NCI-H460 (cell line): Measurements from ENCODE around the gene MARCHF6. TPM values are rescaled to one million over a fixed set of nuclear protein-coding genes. Genes with fewer than 3 reads are reported as not detected.
"Not testable (repeated sequence)": the region's sequence is repeated elsewhere in the genome, so short reads cannot be mapped to it uniquely, and the experiment has no call there.

Source experiments
- DNase-seq: peaks from one replicate; pipeline ENCODE4 v3.0.0-alpha.2; 2016; ENCODE audit warnings: low read depth; ENCODE audit errors: extremely low read depth
- total RNA-seq: library from RNA; depleted of rRNA; stranded (reverse); fragments of >200 nt; shearing (Covaris generic); gene quantifications from 2 replicates; pipeline ENCODE4 v1.2.3, GENCODE V29; 2014

MARCHF6 gene
- total RNA-seq, 1 experiment from 2014 or later: 39.5 TPM

DNA sequence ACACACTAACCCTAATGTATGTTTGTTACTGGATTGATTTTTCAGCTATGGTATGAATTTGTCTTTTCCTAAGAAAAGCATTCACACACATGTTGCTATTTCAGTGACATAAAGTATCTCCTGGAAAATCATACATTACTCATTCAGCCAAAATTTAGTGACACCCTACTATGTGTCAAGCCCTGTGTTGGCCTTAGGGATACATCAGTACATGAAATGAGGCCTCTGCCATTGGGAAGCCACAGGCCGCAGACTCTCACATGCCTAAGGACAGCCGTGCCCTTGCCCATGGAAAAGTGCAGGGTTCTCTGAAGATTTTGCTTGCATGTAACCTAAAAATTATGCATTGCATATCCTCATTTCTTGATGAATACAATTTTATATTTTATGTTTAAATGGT lies 5.2 kb upstream of the MARCHF6 start:
- no peak for DNase-seq

DNA sequence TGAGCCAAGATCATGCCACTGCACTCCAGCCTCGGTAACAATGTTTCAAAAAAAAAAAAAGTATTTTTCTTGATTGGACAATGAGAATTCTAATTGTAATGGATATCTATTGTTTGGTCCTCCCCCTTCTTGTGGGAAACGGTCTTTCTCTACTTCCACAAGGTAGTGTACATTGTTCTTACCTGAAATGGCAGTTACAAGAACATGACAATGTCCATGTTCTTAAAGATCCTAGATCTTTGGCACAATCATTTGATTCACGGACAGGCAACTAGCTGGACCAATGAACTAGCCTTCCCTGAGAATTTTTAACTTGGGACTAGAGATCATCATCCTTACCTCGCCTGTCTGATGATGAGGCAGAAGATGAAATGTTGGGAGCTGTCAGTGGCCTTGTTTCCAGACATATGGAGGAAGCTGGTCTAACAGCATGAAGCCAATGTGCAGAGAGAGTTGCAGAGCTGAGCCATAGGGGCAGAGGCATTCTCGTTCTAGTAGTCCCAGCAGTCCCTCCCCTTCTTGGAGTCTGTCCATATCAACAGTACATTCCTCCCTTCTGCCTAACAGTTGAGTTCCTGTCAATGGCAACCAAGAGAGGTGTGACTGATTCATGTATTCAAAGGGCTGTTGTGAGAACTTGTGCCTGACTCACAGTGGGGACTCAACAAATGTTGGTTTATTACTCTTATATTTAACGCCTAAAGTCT lies 2.1 kb upstream of the MARCHF6 start:
- no peak for DNase-seq

DNA sequence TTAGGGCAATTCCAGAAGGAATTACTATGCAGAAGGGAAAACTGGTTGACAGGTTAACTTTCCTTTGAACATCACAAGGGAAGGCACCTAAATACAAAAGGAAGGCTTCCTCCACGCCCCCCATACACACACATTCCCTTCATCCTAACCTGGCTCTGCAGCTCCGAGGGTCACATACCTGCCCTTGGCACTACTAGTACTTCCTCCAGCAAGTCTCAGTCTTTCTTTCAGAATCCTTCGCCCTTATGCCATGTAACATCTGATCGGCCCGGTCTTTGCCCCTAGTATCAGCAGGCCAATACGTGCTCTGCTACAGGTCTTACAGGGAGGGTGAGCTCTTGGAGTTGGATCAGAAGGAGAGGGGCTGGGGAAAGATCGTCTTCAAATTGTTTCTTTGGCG lies 1.6 kb upstream of the MARCHF6 start:
- no peak for DNase-seq

DNA sequence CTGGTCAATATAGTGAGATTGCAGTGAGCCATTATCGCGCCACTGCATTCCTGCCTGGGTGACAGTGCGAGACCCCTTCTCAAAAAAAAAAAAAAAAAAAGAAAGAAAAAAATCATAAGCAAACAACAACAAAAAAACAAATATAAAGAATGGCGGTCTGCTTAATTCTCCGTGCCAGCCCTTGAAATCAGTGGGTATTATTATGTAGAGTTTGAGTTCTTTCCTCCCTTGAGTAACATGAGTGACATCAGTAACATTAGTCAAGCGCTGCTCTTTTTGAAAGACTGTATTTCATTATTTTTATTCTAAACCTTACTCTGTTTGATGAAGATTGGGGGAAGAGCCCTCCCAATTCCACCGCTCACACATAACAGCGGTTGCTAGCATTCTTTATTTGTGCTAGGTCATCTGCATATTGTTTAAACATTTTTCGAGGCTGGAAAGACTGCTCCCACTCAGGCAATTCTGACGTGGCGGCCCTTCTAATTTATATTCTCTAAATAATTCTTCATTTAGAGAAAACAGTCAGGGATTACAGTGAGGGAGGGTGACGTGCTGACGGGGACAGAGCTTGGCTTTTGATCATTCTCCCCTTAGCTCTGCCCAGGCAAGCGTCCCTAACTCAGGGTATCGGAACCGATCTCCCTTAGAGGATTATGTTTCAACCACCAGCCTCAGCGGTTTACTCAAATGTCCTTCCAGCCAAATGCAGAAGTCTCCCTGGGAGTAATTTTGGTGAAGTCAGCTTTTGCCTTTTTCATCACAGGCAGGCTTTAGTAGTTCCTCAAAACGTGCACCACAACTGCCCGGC lies 860 bp upstream of the MARCHF6 start:
- DNase-seq: no peak

DNA sequence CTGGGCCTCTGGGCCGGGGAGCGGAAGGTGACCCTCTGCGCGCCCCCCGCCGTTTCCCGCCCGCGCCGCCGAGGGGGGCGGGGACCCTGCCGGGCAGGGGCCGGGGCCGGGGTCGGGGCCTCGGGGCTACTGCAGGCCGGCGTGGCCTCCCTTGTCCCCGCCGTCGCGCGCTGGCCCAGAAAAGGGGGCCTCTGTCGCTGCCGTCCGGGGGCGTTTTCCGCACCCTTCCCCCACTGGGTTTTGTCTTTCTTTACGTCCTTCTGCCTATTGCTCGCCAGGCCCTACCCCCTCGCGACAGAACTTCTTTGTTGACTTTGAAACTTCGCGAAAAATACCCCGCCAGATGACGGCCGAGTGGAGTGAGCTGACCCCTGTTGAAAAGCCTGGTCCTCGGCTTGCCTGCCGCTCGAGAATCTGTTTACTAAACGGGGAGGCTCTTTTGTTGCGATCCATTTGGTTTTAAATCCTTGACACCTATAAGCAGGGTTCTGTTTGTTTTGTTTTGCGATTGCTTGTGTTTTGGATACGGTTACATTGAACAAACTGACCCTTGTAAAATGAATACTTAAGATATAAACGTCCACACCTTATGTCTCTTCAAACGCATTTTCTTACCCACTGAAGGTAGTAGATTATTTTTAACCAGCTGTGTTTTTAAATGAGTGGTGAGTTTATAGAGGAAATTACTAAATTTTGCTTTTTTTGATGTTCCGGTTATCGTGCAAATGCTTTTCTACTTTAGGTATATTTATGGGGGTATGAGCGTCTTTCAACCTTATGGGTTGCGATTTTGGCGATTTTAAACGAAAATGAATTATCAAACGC lies 765 bp downstream of the MARCHF6 start:
- DNase-seq: no peak

DNA sequence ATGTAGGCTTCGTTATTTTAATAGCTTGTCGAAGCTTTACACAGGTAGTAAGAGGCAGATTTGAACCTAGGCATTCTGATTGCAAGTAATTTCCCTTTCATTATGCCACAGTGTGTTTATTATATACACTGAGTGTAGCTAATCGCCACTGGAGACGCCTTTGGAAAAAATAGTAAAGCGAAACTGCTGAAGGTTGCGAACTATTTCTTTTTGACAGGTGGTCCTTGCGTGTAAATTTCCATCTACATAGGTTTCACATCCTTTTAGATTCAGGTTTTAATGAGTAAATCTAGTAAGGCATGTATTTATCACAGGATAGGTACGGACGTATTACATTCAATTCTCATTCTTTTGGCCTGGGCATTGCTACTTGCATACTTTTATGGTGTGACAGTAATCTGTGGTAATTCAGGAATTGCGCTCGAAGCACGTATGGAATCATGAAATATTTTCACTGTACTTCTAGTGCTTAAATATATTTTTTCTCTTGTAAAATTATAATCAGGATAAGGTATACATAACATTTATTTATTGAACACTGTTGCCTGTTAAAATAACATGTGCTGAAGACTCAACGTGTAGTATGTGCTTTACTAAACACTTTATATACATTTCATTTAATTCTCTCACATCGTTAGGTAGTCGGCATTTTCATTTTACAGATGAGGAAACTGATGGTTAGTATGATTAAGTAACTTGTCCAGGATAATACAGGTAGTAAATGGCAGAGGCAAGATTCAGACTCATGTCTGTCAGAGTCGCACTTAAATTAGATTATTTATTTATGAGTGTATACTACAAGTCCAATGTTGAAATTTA lies 1.8 kb downstream of the MARCHF6 start:
- no peak for DNase-seq

DNA sequence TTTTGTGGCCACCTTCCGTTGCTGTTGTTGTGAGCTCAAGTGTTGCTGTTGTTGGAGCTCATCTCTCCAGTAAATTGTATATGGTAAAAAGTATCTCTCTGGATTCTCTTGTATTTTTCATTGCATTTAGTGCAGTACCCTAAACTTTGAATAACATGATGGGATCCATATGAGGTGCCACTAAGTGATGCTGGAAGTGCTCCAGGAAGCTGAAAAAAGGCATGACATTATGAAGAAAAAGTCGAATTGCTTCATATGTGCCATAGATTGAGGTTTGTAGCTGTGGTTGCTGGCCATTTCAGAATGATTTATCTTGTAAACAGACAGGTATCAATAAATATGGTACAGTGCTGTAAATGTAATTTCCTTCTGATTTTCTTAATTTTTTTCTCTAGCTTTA lies 5.5 kb downstream of the MARCHF6 start:
- DNase-seq: no peak

DNA sequence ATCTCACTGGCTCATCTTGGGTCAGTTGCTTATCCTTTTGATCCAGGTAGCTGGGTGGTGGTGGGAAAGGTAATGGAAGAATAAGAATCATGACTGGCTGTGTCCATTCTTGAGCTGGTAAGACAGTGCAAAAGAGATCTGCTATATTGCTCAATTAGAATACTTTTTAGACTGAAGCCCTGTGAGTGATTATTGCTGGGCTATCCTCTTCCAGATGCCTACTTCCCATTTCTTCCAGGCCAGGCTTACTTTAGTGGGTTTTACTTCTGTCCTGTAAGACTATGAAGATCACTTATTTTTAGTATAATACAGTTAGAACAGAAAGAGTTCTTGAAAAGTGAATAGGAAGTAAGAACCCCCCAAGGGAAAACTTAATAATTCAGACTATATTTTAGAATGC lies 7.2 kb downstream of the MARCHF6 start:
- no peak for DNase-seq

DNA sequence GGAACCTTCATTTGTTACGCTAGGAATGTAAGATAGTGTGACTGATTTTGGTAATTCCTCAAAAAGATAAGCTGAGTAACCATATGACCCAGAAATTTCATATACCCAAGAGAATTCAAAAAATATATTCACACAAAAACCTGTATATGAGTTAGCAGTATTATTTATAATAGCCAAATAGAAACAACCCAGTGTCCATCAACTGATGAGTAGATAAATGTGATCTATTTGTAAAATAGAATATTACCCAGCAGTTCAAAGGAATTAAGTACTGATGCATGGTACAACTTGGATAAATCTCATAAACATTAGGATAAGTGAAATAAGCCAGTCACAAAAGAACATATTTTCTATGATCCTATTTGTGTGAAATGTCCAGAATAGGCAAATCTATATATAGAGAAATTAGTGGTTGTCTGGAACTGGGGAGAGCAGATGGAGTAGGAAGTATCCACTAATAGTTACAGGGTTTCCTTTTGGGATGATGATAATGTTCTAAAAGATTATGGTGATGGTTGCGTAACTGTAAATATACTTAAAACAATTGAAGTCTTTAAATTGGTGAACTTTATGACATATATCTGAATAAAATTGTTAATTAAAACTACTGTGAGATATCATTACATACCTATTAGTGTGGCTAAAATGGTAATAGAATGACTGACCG lies 10.2 kb downstream of the MARCHF6 start:
- no peak for DNase-seq

DNA sequence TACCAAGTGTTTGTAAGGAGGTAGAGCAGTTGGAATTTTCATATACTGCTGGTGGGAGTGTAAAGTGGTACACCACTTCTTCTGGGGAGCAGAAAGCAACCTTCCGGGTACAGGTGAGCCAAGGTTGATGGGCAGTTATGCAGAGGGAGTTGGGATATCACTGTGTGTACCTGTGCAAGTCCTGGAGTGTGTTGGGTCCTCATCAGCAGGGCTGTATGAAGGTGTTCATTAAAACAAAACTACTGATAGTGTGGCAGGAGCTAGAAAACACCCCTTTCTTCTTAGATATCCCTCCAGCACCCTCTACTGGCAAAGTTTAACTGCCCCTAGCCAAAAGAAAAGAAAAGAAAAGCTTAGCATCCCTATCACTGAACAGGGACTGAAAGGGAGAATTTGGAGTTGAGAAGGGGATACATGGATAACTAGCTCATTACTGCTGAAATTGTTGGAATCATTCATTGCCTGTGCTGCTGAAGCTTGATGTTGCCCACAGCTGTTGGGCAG lies 10.7 kb downstream of the MARCHF6 start:
- DNase-seq: no peak

DNA sequence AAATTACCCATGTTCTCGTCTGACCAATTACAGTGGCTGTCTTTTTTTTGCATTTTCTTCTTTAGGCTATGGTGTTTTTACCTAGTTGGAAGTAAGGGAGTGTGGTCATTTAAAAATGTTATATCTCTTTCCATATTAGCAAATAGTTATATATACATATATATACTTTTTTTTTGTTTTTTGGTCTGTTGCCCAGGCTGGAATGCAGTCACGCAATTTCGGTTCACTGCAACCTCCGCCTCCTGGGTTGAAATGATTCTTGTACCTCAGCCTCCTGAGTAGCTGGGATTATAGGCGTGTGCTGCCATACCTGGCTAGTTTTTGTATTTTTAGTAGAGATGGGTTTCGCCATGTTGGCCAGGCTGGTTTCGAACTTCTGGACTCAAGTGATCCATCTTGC lies 12.3 kb downstream of the MARCHF6 start:
- DNase-seq: no peak

DNA sequence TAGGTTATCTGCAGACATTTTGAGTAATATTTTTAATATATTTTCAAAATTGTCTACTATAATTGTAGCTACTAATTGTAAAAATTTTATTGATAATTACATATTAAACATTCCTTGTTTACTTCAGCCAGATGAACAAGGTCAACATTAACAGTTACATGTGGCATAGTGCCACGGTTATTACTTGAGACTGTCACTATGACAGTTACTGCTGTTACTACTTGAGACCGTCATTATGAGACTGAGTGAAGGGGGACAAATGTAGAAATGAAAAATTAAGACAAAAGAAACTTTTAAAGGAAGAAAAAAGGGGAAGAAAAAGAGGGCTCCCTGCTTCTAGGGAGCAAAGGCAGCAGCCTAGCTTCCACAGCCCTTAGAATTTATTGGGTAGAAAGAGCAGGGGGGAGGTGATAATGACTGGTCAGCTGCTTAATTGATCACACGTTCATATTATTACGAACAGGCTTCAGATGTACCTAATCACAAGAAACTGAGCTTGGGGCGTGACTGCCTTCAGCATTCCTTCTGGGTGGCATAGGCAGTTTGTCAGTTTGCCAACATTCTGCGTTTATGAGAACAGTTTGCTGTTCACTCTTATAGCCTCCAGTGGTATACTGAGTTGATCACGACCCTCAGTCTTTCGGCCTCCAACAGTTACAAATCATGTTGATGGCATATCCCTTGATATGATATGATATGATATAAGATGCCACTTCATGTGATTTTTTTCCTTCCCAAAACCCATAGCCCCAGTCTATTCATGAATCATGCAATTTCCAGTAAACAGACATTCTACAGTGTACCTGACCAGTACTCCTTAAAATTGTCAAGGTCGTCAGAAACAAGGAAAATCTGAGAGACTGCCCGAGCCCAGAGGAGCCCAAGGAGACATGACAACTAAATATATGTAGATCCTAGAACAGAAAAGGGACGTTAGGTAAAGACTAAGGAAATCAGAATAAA lies 13.1 kb downstream of the MARCHF6 start:
- DNase-seq: no peak

DNA sequence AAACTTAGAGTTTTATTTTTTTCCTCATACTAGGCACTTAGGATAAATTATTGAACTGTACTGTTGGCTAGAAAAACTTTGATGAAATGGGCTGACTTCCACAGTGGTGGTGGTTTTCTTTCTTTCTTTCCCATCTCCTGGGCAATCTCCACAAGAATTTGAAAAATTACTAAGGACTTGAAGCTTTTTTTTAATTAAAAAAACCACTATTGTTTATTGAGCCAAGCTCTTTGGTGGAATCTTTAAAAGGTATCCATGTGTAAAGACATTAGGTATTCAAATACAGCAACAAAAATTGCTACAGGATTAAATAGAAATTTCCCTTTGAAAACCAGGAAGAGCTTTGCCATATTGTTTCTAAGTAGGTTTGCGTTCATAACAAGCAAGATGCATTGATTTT lies 14.1 kb downstream of the MARCHF6 start:
- DNase-seq: no peak

DNA sequence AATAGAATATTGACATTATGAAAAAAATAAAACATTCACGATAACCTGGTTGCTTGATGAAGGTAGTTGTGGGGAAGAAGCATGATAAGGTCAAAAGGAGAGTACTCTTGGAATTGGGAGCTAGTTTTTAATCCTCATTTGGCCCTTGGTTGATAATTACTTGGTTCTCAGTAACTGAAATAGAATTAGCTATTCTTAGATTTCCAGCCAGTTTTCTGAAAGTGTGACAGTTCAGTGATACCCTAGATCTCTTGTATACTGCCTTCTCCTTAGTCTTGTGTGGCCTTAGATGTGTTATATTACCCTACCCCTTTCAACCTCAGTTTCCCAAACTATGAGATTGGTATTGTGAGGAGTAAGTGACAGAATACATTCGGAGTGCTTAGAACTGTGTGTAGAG lies 17.4 kb downstream of the MARCHF6 start:
- no peak for DNase-seq

DNA sequence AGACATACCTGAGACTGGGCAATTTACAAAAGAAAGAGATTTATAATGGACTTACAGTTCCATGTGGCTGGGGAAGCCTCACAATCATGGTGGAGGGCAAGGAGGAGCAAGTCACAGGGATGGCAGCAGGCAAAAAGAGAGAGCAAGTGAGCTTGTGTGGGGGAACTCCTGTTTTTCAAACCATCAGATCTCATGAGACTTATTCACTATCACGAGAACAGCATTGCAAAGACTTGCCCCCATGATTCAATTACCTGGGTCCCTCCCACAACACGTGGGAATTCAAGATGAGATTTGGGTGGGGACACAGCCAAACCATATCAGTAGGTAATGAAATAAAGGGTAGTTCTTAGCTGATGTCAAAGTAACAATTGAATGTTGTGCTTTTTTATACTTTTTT lies 17.9 kb downstream of the MARCHF6 start:
- DNase-seq: not testable (repeated sequence)

DNA sequence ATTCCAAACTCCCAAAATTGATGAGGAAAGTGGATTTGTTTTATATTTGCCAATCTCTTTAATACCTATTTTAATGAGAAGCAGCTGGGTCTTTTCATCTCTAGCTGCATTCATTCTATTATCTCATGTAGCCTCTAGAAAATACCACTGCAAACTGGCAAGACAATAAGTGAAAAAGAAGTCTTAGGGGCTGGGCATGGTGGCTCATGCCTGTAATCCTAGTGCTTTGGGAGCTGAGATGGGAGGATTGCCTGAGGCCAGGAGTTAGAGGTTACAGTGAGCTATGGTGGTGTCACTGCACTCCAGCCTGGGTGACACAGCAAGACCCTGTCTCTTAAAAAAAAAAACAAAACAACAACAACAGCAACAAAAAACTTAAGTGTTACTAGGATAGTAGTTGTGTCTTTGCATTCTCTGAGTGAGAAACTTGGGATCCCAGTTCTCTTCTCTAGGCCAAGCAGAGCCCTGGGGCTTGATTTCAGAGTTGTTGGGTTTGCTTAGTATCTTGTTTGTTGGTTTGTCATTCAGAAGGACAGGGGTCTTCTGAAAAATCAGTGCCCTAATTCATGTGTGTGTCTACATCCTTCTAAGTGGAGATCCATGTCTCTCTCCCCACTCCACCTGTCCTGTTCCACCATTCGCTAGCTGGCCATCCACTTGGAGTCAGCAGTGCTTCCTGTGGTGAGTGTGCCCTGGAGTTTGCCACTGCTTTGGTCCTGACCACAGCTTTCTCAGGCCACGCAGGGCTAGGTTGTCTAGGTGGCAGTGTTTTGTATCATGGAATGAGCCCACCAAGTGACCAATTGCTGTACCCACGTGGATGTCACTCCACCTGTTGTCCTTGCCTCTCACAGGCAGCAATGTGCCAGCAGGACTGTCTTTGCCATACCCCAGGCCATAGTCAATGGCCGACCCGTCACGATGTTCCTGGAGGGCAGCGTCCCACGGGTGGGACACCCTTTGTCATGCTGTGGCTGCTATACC lies 19.5 kb downstream of the MARCHF6 start:
- DNase-seq: no peak
